Activated CD4-positive, alpha-beta T cell treated with anti-CD3 and anti-CD28 coated beads, Interleukin-2, amount 50 U/mL, for 1 hour (primary cell): Measurements from ENCODE around the gene PRM1.

Experiments
- DNase-seq: peaks from one replicate; pipeline ENCODE4 v3.0.0-alpha.2; 2020

The PRM1 gene

GRCh38 chr16:11280616-11281522, at the start of gene PRM1:
Gene PRM1, minus strand, starts transcription at chr16:11281330. Its CDS starts 92 bp downstream, at chr16:11281238.
- DNase-seq: no peak

GRCh38 chr16:11330526-11331237, 49.6 kb upstream of the PRM1 start:
- no peak for DNase-seq

DNA sequence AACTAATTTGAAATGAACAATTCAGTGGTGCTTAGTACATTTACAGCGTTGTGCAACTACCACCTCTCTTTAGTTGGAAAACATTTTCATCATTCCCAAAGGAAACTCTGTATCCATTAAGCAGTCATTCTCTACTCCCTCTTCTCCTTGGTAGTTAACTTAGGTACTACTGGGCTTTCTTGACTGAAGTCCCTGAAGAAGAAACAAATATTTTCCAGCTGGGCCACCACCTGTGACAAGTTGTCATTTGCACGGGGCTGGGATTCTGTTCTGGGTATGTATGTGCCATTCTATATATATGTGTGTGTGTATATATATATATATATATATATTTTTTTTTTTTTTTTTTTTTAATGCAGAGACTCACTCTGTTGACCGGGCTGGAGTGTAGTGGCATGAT, 48.8 kb upstream of the PRM1 start:
- no peak for DNase-seq

- no peak for DNase-seq
Observed at GRCh38 chr16:11329071-11329491, 48.0 kb upstream of the PRM1 start.

DNA sequence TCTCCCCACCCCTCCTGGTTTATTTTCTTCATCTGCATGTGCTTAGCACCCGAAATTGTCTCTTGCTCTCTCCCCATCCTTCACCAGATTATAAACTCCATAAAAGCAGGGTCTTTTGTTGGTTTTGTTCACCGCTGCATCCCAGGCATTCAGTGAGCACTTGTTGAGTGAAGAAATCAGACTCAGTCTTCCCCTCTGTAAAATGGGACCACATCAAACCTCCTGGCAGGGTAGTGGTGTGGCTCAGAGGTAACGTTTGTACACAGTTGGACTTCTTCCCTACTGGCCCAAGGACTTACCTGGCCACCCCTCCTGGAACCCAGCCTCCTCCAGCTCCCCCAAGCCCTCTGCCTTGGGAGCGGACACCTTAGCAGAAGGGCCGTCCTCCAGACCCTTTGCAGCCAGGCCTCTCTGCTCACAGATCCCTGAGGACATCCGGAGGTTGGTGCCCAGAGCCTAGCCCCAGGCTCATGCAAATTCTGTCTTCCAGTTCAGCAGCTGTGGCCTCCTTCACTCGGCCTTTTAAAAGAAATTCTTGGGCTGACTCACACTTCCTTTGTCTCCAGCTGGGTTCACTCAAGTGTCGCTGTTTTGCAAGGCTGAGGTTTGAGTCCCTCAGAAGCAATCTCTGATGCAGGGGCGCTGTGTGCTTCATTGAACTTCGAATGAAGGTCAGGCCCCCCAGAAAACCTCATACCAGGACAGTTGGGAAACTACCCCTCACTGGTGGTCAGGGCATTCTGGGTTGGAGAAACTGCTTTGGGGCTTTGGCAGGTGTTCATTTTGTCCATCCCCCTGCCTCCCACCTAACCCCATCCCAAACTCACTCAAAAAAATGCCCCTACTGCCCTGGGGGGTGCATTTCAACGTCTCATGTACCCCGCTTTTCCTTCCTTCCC, 47.3 kb upstream of the PRM1 start:
- DNase-seq: peak; percentile 27

GRCh38 chr16:11327277-11328171, 46.4 kb upstream of the PRM1 start:
- DNase-seq: no peak

GRCh38 chr16:11326737-11327276, 45.7 kb upstream of the PRM1 start:
- DNase-seq: no peak

DNA sequence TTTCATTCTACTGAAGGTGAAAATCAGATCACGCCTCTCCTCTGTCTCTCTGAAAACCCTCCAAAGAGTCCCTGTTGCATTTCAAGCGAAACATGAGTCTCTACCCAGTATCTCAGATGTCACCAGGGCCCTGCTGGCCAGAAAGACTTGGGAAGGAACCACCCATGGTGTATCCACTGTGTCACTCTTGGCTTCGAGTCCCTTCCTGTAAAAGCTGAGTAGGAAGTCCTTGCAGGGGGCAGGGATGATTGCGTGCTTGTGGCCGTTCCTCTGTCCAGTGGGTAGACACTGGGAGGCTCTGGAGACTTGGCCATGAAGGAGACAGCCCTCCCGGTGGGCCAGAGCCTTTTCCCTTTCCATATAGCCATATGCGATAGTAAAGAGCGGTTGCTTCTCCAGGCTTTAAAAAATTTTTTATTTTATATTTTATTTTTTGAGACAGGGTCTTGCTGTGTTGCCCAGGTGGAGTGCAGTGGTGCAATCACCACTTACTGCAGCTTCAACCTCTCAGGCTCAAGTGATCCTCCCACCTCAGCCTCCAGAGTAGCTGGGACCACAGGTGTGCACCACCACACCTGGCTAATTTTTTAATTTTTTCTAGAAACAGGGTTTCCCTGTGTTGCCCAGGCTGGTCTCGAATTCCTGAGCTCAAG, 45.1 kb upstream of the PRM1 start:
- no peak for DNase-seq

DNA sequence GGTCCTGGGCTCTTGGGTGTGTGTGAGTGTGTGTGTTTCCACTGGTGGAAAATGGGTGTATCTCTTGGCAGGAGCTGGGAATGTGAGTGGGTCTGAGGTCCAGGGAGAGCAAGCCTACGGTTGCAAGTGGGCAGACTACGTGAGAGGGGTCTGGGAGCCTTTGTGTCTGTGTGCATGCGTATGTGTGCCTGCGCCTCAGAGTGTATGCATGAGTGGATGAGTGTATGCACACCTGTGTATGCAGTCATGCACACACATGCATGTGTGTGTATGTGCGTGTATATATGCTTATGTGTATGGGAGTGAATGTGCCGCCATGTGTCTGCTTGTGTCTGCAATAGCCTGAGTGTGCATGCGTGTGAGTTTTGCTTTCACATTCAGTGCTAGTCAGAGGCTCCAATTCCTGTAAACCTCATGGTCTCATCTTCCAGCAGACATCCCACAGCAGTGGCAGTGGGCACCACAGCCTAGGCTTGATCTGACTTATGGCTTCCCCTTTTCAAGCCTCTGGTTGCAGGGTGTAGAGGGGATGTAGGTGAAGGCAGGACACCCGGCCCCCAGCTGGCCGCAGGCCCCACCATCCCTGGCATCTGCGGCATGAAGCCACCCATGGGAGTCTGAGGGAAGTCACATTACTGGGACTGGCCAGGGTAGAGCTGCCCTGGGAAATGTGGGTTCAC, 44.4 kb upstream of the PRM1 start:
- DNase-seq: no peak

- DNase-seq: no peak
Observed at GRCh38 chr16:11323551-11324336, 42.6 kb upstream of the PRM1 start.

GRCh38 chr16:11322823-11323222, 41.7 kb upstream of the PRM1 start:
- DNase-seq: no peak

GRCh38 chr16:11321662-11322061, 40.5 kb upstream of the PRM1 start:
- DNase-seq: no peak

- no peak for DNase-seq
Observed at GRCh38 chr16:11320170-11320569, 39.0 kb upstream of the PRM1 start.

GRCh38 chr16:11319529-11320146, 38.5 kb upstream of the PRM1 start:
- DNase-seq: no peak

DNA sequence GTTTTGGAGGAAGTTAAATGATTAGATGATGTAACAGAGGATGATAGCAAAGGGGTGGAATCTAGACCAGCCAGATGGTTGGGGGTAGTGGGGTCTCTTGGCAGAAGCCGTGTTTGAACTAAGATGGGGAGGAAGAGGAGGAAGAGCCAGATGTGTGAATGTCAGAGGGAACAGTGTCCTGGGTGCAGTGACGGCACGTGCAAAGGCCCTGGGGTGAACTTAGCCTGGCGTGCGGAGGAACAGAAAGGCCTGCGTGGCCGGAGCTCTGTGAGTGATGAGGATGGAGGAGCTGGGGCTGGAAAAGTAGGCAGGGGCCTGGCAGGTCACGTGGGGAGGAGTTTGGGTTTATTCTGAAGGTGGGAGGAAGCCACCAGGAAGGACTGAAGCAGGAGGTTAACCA, 37.7 kb upstream of the PRM1 start:
- no peak for DNase-seq

DNA sequence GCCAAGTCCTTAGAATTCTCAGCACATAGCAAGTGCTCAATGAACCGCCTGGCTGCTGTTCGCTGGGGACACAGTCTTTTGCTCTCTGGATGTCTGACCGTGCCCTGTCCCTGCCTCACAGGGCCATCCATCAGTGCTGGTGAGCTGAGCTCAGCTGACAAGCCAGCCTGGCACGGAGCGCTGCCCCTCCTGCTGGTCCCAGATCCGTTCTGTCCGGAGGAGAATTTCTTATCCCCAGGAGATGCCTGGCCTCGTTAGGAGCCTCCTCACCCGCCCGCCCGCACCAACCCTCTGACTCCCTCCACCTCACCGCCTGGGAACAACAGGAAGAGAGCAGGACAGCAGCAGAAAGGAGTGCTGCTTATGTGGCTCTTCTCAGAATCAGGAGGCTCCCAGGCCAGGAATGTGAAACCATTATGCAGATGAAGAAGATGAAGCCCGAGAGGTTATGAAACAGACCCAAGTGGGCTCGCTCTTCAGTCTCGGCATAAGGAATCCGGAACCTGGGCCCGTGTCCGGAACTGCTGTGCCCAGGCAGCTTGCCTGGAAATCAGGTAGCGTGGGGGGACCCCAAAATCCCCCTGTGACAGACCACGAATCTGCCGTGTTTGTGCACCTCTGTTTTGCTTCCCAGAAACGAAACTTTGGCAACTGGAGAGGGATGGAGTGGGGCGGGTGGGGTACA, 35.3 kb upstream of the PRM1 start:
- DNase-seq: no peak

- DNase-seq: no peak
Observed at GRCh38 chr16:11315510-11315909, 34.4 kb upstream of the PRM1 start.

GRCh38 chr16:11314309-11314894, 33.3 kb upstream of the PRM1 start:
- DNase-seq: no peak
